Osteoblast (primary cell): Measurements from ENCODE around the gene ASB18. TPM values are rescaled to one million over a fixed set of nuclear protein-coding genes. Genes with fewer than 3 reads are reported as not detected.

Source experiments
- DNase-seq: peaks from one replicate; pipeline ENCODE4 v3.0.0; 2011; ENCODE audit warnings: low spot score, mixed read lengths; ENCODE audit not compliant: insufficient read length; ENCODE audit errors: missing footprints
- H2AFZ ChIP-seq: 2 replicates; pipeline ENCODE4 v1.6.0; 2011; ENCODE audit warnings: mild to moderate bottlenecking, low read length
- H3K27ac ChIP-seq: 2 replicates; pipeline ENCODE4 v1.5.1; 2011; ENCODE audit warnings: mild to moderate bottlenecking, low read depth, low read length, moderate library complexity
- H3K27me3 ChIP-seq: 2 replicates; pipeline ENCODE4 v1.6.0; 2012; ENCODE audit warnings: mild to moderate bottlenecking, control low read depth, inconsistent platforms, low read length, moderate library complexity; ENCODE audit not compliant: insufficient read depth
- H3K36me3 ChIP-seq: 2 replicates; pipeline ENCODE4 v1.5.1; 2011; ENCODE audit warnings: mild to moderate bottlenecking, low read length, control low read depth, moderate library complexity; ENCODE audit not compliant: insufficient read depth
- H3K4me1 ChIP-seq: 2 replicates; pipeline ENCODE4 v1.5.1; 2011; ENCODE audit warnings: mild to moderate bottlenecking, low read length, control low read depth, moderate library complexity; ENCODE audit not compliant: insufficient read depth
- H3K4me2 ChIP-seq: 2 replicates; pipeline ENCODE4 v1.6.0; 2011; ENCODE audit warnings: mild to moderate bottlenecking, low read length; ENCODE audit not compliant: insufficient read depth
- H3K4me3 ChIP-seq: fragments of 200-600 bp; sonication (generic); 3 replicates; pipeline ENCODE4 v1.5.1; 2012; ENCODE audit warnings: mild to moderate bottlenecking, low read length, inconsistent platforms; ENCODE audit not compliant: insufficient read depth
- H3K79me2 ChIP-seq: 2 replicates; pipeline ENCODE4 v1.6.0; 2012; ENCODE audit warnings: mild to moderate bottlenecking, low read length, control low read depth, inconsistent platforms; ENCODE audit not compliant: insufficient read depth
- H3K9me3 ChIP-seq: 2 replicates; pipeline ENCODE4 v1.5.1; 2011; ENCODE audit warnings: low read depth, low read length, control low read depth
- H4K20me1 ChIP-seq: 2 replicates; pipeline ENCODE4 v1.6.0; 2012; ENCODE audit warnings: mild to moderate bottlenecking, low read length, control low read depth; ENCODE audit not compliant: insufficient read depth
- CTCF ChIP-seq: IDR thresholded peaks from 2 replicates; pipeline ENCODE4 v1.5.1; 2011; ENCODE audit warnings: mild to moderate bottlenecking, low read depth, low read length, moderate library complexity; ENCODE audit errors: extremely low read depth
- total RNA-seq: library from RNA; depleted of rRNA; stranded (reverse); fragments of >200 nt; gene quantifications from 2 replicates; pipeline ENCODE4 v1.2.3, GENCODE V29; 2012

Gene ASB18
- total RNA-seq, 1 donor, result not detected

GRCh38 chr2:236261452-236261851 is 2.8 kb downstream of the ASB18 start:
- DNase-seq, result no peak
- H3K4me3 ChIP-seq, result no peak overlapping the region
- TF ChIP-seq CTCF, result no peak

GRCh38 chr2:236259371-236259770 is 4.8 kb downstream of the ASB18 start:
- Histone ChIP-seq H3K27ac (no peak overlapping the region), H3K4me2 (no peak overlapping the region), H3K9me3 (no peaks in the 10 kb centered on the region), H3K27me3 (no peaks in the 10 kb centered on the region), H4K20me1 (no peaks in the 10 kb centered on the region), H3K4me3 (no peak overlapping the region), H3K4me1 (no peaks in the 10 kb centered on the region), H2AFZ (no peak overlapping the region), H3K36me3 (no peaks in the 10 kb centered on the region), H3K79me2 (no peaks in the 10 kb centered on the region)
- TF ChIP-seq CTCF, result no peak
- no peak for DNase-seq

More at GRCh38 chr2:236261452-236261851, 2.8 kb downstream of the ASB18 start:
- Histone ChIP-seq H3K36me3 (no peaks in the 10 kb centered on the region), H4K20me1 (no peaks in the 10 kb centered on the region), H3K27ac (no peak overlapping the region), H3K27me3 (no peaks in the 10 kb centered on the region), H3K79me2 (no peaks in the 10 kb centered on the region), H3K9me3 (no peaks in the 10 kb centered on the region), H2AFZ (no peak overlapping the region), H3K4me1 (no peaks in the 10 kb centered on the region), H3K4me2 (no peak overlapping the region)

GRCh38 chr2:236257575-236257974 is 6.6 kb downstream of the ASB18 start:
- Histone ChIP-seq H3K36me3 (no peaks in the 10 kb centered on the region), H3K79me2 (no peaks in the 10 kb centered on the region), H3K27ac (no peak overlapping the region), H3K4me3 (no peak overlapping the region), H3K9me3 (no peaks in the 10 kb centered on the region), H2AFZ (no peak overlapping the region), H3K4me1 (no peaks in the 10 kb centered on the region), H3K4me2 (no peak overlapping the region), H3K27me3 (no peaks in the 10 kb centered on the region), H4K20me1 (no peaks in the 10 kb centered on the region)
- DNase-seq, result no peak
- no peak for TF ChIP-seq CTCF

GRCh38 chr2:236257136-236257535 is 7.1 kb downstream of the ASB18 start:
- DNase-seq, result no peak
- Histone ChIP-seq H3K9me3 (no peaks in the 10 kb centered on the region), H3K4me1 (no peaks in the 10 kb centered on the region), H3K27me3 (no peaks in the 10 kb centered on the region), H3K4me3 (no peak overlapping the region), H2AFZ (no peak overlapping the region), H3K36me3 (no peaks in the 10 kb centered on the region), H3K79me2 (no peaks in the 10 kb centered on the region), H3K4me2 (no peak overlapping the region), H4K20me1 (no peaks in the 10 kb centered on the region), H3K27ac (no peak overlapping the region)
- no peak for TF ChIP-seq CTCF
